Cardiac fibroblast (primary cell): ENCODE results near the gene PCSK2.

ENCODE experiments used
- DNase-seq, 2 donors: peaks; one replicate each; pipeline versions ENCODE4 v3.0.0 to v3.0.0-alpha.2; 2010; ENCODE audit warnings: low read depth in 2 of 2
- H3K4me3 ChIP-seq, 2 donors: replicated peaks in 1 of 2; 1 replicate in 1 of 2; 2 replicates in 1 of 2; pipeline ENCODE4 v1.5.1; 2011; ENCODE audit warnings: low read depth in 2 of 2, low read length in 2 of 2, mild to moderate bottlenecking in 2 of 2, moderate library complexity in 1 of 2
- TF ChIP-seq, protein P1 (sequence below): IDR thresholded peaks from one replicate; pipeline ENCODE4 v1.5.1; 2011; ENCODE audit warnings: low read depth, mild to moderate bottlenecking, low read length, inconsistent platforms

Gene PCSK2

DNA sequence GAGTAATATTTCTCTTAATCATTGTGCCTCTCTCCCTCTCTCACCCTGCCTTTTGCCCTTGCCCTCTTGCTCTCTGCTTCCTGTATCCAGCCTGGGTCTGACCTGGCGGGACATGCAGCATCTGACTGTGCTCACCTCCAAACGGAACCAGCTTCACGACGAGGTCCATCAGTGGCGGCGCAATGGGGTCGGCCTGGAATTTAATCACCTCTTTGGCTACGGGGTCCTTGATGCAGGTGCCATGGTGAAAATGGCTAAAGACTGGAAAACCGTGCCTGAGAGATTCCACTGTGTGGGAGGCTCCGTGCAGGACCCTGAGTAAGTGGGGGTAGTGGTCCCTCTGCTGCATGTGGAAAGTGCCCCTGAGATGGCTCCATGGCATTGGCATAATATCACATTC, 238.4 kb downstream of the PCSK2 start:
- no peak for DNase-seq
- no peak overlapping the region for H3K4me3 ChIP-seq
- TF ChIP-seq, protein P1, sequence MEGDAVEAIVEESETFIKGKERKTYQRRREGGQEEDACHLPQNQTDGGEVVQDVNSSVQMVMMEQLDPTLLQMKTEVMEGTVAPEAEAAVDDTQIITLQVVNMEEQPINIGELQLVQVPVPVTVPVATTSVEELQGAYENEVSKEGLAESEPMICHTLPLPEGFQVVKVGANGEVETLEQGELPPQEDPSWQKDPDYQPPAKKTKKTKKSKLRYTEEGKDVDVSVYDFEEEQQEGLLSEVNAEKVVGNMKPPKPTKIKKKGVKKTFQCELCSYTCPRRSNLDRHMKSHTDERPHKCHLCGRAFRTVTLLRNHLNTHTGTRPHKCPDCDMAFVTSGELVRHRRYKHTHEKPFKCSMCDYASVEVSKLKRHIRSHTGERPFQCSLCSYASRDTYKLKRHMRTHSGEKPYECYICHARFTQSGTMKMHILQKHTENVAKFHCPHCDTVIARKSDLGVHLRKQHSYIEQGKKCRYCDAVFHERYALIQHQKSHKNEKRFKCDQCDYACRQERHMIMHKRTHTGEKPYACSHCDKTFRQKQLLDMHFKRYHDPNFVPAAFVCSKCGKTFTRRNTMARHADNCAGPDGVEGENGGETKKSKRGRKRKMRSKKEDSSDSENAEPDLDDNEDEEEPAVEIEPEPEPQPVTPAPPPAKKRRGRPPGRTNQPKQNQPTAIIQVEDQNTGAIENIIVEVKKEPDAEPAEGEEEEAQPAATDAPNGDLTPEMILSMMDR = no peak

DNA sequence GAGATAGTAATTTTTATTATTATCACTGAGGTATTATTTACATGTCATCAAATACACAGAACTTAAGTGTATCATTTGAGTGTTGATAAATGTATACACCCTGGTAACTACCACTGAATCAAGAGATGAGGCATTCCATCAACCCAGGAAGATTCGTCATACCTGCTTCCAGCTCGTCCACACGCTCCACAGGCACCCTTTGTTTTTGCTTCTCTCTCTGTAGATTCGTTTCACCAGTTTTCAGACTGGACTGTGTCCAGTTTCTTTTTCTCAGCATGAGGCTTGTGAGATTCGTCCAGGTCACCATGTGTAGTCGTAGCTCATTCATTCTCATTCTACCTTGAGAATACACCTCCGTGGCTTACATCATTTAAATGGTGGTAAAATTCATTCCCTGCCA, 239.8 kb downstream of the PCSK2 start:
- TF ChIP-seq, protein P1 = no peak
- no peak for DNase-seq
- no peak overlapping the region for H3K4me3 ChIP-seq

DNA sequence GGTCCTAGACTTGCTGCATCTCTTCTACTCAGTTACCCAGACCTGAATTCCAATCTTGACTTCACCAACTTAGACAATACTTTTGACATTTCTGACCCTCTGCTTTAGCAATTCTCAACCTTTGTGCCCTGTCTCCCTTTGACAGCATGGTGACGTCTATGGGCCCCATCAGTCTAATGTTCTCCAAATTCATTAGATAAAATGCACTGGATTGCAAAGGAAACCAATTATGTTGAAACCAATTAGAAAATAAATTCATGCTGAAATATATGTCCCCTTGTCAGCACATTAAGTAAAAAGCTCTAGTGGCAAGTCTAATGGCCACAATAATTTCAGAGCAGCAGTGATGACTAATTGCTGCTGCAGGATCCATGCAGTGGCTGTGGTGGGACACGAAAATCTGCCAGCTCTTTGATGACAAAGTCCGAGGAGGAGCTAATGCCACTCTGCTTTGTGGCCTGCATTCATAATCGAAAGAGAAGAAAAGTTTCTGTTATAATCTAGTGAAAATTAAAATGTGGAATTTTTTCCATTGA, 240.3 kb downstream of the PCSK2 start:
- no peak for DNase-seq
- H3K4me3 ChIP-seq = no peak overlapping the region
- TF ChIP-seq, protein P1 = no peak

DNA sequence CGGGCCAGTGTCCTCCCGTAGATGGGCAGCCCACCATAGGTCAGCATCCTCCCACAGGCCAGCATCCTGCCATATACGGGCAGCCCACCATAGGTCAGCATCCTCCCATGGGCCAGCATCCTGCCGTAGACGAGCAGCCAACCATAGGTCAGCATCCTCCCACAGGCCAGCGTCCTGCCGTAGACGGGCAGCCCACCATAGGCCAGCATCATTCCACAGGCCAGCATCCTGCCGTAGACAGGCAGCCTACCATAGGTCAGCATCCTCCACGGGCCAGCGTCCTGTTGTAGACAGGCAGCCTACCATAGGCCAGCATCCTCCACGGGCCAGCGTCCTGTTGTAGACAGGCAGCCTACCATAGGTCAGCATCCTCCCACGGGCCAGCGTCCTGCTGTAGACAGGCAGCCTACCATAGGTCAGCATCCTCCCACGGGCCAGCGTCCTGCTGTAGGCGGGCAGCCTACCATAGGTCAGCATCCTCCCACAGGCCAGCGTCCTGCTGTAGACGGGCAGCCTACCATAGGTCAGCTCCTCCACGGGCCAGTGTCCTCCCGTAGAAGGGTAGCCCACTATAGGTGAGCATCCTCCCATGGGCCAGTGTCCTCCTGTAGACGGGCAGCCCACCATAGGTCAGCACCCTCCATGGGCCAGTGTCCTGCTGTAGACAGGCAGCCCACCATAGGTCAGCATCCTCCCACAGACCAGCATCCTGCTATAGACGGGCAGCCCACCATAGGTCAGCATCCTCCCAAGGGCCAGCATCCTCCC, 241.4 kb downstream of the PCSK2 start:
- TF ChIP-seq, protein P1 = no peak
- H3K4me3 ChIP-seq = no peak overlapping the region
- DNase-seq = no peak

DNA sequence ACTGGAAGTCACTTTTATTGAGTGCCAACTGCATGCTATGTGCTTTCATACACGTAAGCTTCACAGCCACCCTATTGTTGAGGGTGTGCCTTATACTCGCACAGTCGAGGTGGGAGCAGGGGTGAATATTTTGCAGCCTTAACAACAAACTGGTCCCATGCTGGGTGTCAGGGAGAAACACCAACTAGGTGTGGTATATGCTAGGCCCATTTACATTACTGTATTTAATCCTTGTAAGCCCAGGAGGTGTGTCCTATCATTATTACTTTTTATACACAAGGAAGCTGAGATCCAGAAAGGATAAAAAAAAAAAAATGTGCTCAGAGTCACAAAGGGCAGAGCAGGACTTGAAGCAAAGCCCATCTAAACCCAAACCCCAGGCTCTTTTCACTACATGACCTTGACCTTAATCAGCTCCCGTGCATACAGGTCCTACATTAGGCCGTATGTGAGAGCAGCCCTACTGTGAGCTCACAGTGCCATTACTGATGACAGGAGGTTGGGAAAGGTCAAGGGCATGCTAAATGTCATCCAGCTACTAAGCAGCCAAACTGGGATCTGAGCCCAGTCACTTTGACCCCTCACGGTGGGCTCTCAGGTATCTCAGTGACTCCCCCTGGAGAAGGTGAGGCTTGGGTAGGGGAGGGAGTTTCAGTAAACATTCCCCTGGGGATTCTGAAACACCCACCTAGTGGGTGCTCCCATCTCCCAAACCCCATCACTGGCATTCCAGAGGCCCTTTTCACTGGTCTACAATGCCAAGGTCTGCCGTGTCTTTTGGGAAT, 242.6 kb downstream of the PCSK2 start:
- TF ChIP-seq, protein P1 = no peak
- no peak for DNase-seq

DNA sequence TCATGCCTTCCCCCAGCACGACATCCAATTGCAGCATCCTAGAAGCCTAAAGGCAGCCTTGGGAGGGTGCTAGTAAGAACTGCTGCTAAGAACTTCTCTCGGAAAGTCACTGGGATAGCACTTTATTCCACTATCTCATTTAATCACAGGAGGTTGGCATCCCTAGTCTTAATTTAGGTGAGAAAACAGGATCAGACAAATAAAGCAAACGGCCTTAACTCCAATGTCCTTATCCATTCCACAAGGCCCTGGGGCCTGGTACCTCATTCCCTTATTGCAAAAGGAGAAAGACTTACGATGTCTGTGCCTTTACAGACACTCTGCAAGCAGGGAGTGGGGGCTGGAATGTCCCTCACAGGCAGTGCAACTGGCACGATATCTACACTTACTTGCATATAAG, 243.7 kb downstream of the PCSK2 start:
- no peak for DNase-seq
- no peak overlapping the region for H3K4me3 ChIP-seq
- TF ChIP-seq, protein P1 = no peak

More for the DNA sequence above, 242.6 kb downstream of the PCSK2 start:
- H3K4me3 ChIP-seq = no peak overlapping the region
